ENCODE results near the gene UCN. TPM values are rescaled to one million over a fixed set of nuclear protein-coding genes. Genes with fewer than 3 reads are reported as not detected.
"Not testable (repeated sequence)": the region's sequence is repeated elsewhere in the genome, so short reads cannot be mapped to it uniquely, and the experiment has no call there.

UCN gene
- polyA plus RNA-seq, 1 donor (not counting 4 experiments of a cell fraction or from before 2014, with no cell fraction given): 0.10 TPM

DNA sequence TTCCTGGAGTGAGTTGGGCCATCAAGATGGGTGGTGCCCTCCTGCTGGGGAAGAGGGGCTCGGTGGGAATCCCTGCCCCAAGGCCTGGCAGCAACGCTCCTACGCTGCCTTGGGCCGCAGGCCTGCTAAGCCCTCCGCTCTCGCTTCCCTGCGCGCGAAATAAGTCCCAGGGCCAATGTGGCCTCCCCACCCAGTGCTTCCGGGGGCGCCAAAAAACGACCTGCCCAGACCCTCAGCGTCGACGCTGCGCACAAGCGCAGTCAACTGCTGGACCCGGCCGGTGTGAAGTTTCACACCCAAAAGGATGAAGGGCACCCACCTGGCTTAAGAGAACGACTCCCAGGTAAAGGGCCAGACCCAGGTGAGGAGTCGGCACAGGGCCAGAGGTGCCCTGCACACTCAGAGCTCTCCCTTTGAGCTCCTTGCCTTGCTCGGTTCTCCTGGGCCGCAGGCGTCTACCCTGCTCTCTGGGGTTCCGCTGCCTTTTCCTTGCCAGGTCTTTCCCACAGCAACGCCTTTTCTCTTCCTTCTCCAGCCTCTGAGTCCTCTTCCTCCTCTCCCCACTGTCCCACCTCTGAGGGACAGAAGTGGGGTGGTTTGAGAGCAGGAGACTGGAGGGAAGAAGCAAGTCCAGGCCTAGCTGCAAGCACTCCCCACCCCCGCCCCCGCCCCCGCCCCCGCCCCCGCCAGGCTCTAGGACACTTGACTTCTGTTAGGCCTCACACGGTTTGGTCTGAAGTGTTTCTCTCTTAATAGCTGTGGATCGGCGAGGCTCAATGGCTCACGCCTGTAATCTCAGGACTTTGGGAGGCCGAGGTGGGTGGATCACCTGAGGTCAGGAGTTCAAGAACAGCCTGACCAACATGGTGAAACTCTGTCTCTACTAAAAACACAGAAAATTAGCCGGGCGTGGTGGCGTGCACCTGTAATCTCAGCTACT, 32.8 kb downstream of the UCN start, which contains the start of gene DNAJC5G:
Gene DNAJC5G (plus strand): TSS at position 223 of the 940 bp plus-strand sequence. CDS start 1,296 bp downstream, outside the sequence.
- Histone ChIP-seq H4K20me1 (ENCODE audit: control insufficient read depth, extremely low read depth, insufficient read depth, low read length) (no peaks in the 10 kb centered on the region), H3K36me3 (ENCODE audit: control insufficient read depth in 2 of 2, extremely low read depth in 1 of 2, insufficient read depth in 2 of 2, low read length in 2 of 2) (no peaks in the 10 kb centered on the region), H3K4me3 (ENCODE audit: control insufficient read depth in 2 of 3, extremely low read depth in 1 of 3, insufficient read depth in 2 of 3, low read depth in 1 of 3, low read length in 3 of 3) (no peak within 1 kb of the TSS), H3K27me3 (ENCODE audit: control insufficient read depth, extremely low read depth, insufficient read depth, low read length) (peaks cover 4% of the 10 kb centered on the region), H3K9ac (ENCODE audit: control insufficient read depth, extremely low read depth, insufficient read depth, low read length) (no peak within 1 kb of the TSS), H3K9me3 (ENCODE audit: control insufficient read depth, low read depth, low read length) (no peaks in the 10 kb centered on the region), H3K9me1 (ENCODE audit: control insufficient read depth, extremely low read depth, insufficient read depth, low read length) (no peaks in the 10 kb centered on the region), H3K27ac (ENCODE audit: control insufficient read depth, insufficient read depth, low read length) (no peak within 1 kb of the TSS), H3K79me2 (ENCODE audit: control insufficient read depth, insufficient read depth, low read length) (no peaks in the 10 kb centered on the region), H3K4me2 (ENCODE audit: control insufficient read depth, extremely low read depth, insufficient read depth, low read depth, low read length) (no peak within 1 kb of the TSS), H3K4me1 (ENCODE audit: control insufficient read depth, extremely low read depth, insufficient read depth, low read length) (no peaks in the 10 kb centered on the region), H2AFZ (ENCODE audit: control insufficient read depth, low read length) (no peak within 1 kb of the TSS)
- dilution Hi-C loops (cut with MboI; ENCODE audit: extremely low pct_ligation_motif_present, low sequenced_read_pairs): no loop called here
- DNase-seq (ENCODE audit: low read depth, low spot score) (no peak), FAIRE-seq (no peak)
- no peak for TF ChIP-seq EZH2 (IDR thresholded peaks at IDR 0.05; ENCODE audit: low read length)
- TF ChIP-seq, protein P1, sequence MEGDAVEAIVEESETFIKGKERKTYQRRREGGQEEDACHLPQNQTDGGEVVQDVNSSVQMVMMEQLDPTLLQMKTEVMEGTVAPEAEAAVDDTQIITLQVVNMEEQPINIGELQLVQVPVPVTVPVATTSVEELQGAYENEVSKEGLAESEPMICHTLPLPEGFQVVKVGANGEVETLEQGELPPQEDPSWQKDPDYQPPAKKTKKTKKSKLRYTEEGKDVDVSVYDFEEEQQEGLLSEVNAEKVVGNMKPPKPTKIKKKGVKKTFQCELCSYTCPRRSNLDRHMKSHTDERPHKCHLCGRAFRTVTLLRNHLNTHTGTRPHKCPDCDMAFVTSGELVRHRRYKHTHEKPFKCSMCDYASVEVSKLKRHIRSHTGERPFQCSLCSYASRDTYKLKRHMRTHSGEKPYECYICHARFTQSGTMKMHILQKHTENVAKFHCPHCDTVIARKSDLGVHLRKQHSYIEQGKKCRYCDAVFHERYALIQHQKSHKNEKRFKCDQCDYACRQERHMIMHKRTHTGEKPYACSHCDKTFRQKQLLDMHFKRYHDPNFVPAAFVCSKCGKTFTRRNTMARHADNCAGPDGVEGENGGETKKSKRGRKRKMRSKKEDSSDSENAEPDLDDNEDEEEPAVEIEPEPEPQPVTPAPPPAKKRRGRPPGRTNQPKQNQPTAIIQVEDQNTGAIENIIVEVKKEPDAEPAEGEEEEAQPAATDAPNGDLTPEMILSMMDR (optimal IDR thresholded peaks at IDR 0.05 in 1 of 3, IDR thresholded peaks at IDR 0.05 in 1 of 3, conservative IDR thresholded peaks at IDR 0.05 in 1 of 3; ENCODE audit: extremely low read depth in 1 of 3, insufficient read depth in 2 of 3, low read length in 3 of 3): no peak

DNA sequence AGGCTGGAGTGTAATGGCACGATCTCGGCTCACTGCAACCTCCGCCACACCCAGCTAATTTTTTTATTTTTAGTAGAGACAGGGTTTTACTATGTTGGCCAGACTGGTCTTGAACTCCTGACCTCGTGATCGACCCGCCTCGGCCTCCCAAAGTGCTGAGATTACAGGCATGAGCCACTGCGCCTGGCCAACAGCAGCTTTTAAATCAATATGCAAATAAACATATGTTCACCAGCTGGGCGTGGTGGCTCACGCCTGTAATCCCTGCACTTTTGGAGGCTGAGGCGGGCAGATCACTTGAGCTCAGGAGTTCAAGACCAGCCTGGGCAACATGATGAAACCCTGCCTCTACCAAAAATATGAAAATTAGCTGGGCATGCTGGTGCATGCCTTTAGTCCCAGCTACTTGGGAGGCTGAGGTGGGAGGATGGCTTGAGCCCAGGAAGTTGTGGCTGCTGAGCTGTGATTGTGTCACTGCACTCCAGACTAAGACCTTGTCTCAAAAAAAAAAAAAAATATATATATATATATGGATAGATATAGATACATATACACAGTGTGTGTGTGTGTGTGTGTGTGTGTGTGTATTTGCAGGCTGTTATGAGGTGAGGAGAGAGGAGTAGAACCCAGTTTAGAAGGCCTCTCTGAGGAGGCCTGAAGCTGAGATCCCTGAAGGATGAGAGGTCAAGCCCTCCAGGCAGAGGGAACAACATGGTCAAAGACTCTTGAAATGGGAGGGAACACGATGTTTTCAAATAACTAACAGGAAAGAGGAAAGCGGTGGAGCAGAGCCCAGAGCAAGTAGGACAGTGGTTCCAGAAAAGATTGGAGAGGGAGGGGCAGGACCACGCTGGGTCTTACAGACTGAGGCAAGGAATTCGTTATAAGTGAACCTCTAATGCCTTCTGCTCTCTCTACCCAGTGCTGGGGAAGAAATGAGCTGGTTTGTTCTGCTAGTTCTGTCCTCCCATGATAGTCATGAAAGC, 35.4 kb downstream of the UCN start:
- H3K27ac ChIP-seq (ENCODE audit: control insufficient read depth, insufficient read depth, low read length); H3K4me3 ChIP-seq (ENCODE audit: control insufficient read depth in 2 of 3, extremely low read depth in 1 of 3, insufficient read depth in 2 of 3, low read depth in 1 of 3, low read length in 3 of 3); dilution Hi-C loops (cut with MboI; ENCODE audit: extremely low pct_ligation_motif_present, low sequenced_read_pairs); DNase-seq (ENCODE audit: low read depth, low spot score); H3K9me1 ChIP-seq (ENCODE audit: control insufficient read depth, extremely low read depth, insufficient read depth, low read length); H3K36me3 ChIP-seq (ENCODE audit: control insufficient read depth in 2 of 2, extremely low read depth in 1 of 2, insufficient read depth in 2 of 2, low read length in 2 of 2); H2AFZ ChIP-seq (ENCODE audit: control insufficient read depth, low read length); H4K20me1 ChIP-seq (ENCODE audit: control insufficient read depth, extremely low read depth, insufficient read depth, low read length); H3K9me3 ChIP-seq (ENCODE audit: control insufficient read depth, low read depth, low read length); H3K4me2 ChIP-seq (ENCODE audit: control insufficient read depth, extremely low read depth, insufficient read depth, low read depth, low read length); H3K4me1 ChIP-seq (ENCODE audit: control insufficient read depth, extremely low read depth, insufficient read depth, low read length); H3K9ac ChIP-seq (ENCODE audit: control insufficient read depth, extremely low read depth, insufficient read depth, low read length); FAIRE-seq; H3K27me3 ChIP-seq (ENCODE audit: control insufficient read depth, extremely low read depth, insufficient read depth, low read length); H3K79me2 ChIP-seq (ENCODE audit: control insufficient read depth, insufficient read depth, low read length): not testable (repeated sequence)

Measured in keratinocyte (primary cell).